Kasumi-1 (cell line): ENCODE data around the gene HSD17B10.
"Not testable (repeated sequence)": the region's sequence is repeated elsewhere in the genome, so short reads cannot be mapped to it uniquely, and the experiment has no call there.

Source experiments
- DNase-seq, 2 experiments: peaks; one replicate each; lab custom pipeline; 2025; lab: John Stamatoyannopoulos, UW

The HSD17B10 gene

GRCh38 chrX:53437206-53437605 is 3.0 kb upstream of the HSD17B10 start:
- no peak for DNase-seq

GRCh38 chrX:53435997-53436396 is 1.8 kb upstream of the HSD17B10 start:
- DNase-seq = peak; percentile 49 to 72

- no peak for DNase-seq
These were observed 3.9 kb downstream of the HSD17B10 start for GRCh38 chrX:53430231-53430630.

- no peak for DNase-seq
These were observed 4.4 kb downstream of the HSD17B10 start for GRCh38 chrX:53429755-53430154.

- no peak for DNase-seq
These were observed 11.3 kb downstream of the HSD17B10 start, which contains the start of gene RIBC1 for GRCh38 chrX:53422861-53423306. RIBC1 (plus strand) TSS chrX:53422873; CDS start chrX:53426277, 3,404 bp downstream.

- peak; percentile 83 to 89 for DNase-seq
These were observed 11.9 kb downstream of the HSD17B10 start, which contains the start of gene SMC1A for GRCh38 chrX:53422086-53422860. SMC1A (minus strand) TSS chrX:53422654; CDS start chrX:53422600, 54 bp downstream.

GRCh38 chrX:53421772-53422085 is 12.4 kb downstream of the HSD17B10 start:
- peak in 1 of 2 experiments; percentile 62 for DNase-seq

GRCh38 chrX:53421125-53421524 is 13.0 kb downstream of the HSD17B10 start:
- no peak for DNase-seq

GRCh38 chrX:53420351-53420750 is 13.8 kb downstream of the HSD17B10 start:
- DNase-seq = not testable (repeated sequence)

GRCh38 chrX:53412446-53412845 is 21.7 kb downstream of the HSD17B10 start:
- peak; percentile 17 to 44 for DNase-seq

- no peak for DNase-seq
These were observed 30.6 kb downstream of the HSD17B10 start for GRCh38 chrX:53403535-53403934.

GRCh38 chrX:53398216-53398615 is 36.0 kb downstream of the HSD17B10 start:
- no peak for DNase-seq

GRCh38 chrX:53395605-53396298 is 38.4 kb downstream of the HSD17B10 start:
- DNase-seq = peak in 1 of 2 experiments; percentile 7

GRCh38 chrX:53383376-53384076 is 50.6 kb downstream of the HSD17B10 start:
- no peak for DNase-seq
